ENCODE results near the gene PICALM. TPM values are rescaled to one million over a fixed set of nuclear protein-coding genes. Genes with fewer than 3 reads are reported as not detected.

Gene PICALM
- total and polyA plus RNA-seq, 9 of the 15 experiments (the other 6 are each of a cell fraction or from before 2014, with no cell fraction given) = 41.3 to 990 (median 309) TPM

- no peaks in the 10 kb centered on the region for H3K36me3 ChIP-seq (ENCODE audit: control insufficient read depth, insufficient read depth, low read length)
- no peaks in the 10 kb centered on the region for H3K79me2 ChIP-seq (ENCODE audit: control insufficient read depth, insufficient read depth, low read length)
- FAIRE-seq = no peak
- no peaks in the 10 kb centered on the region for H4K20me1 ChIP-seq (replicated peaks; ENCODE audit: control insufficient read depth, insufficient read depth, low read length)
- no peak overlapping the region for H3K4me2 ChIP-seq (ENCODE audit: insufficient read depth, low read length)
- H3K27me3 ChIP-seq (ENCODE audit: control insufficient read depth in 2 of 2, insufficient read depth in 2 of 2, low read length in 2 of 2) = peaks cover 15 to 23% of the 10 kb centered on the region in 2 experiments; a peak in 4 of 5 replicates
- no peak overlapping the region for H2AFZ ChIP-seq (ENCODE audit: low read depth, low read length)
- H3K9ac ChIP-seq (ENCODE audit: insufficient read depth in 1 of 2, low read depth in 2 of 2, low read length in 2 of 2) = no peak overlapping the region
- H3K4me3 ChIP-seq = no peak overlapping the region
- intact Hi-C loops (cut with micrococcal nuclease) = no loop called here
- CTCF ChIA-PET (ENCODE audit: low intra/inter-chr PET ratio) = no interaction called here
- BruUV-seq (replicated peaks) = no TSS peak
- in situ Hi-C loops (cut with MboI) = no loop called here
- no peaks in the 10 kb centered on the region for H3K9me3 ChIP-seq (replicated peaks; ENCODE audit: control insufficient read depth, insufficient read depth, low read depth, low read length)
- no peaks in the 10 kb centered on the region for H3K9me1 ChIP-seq (ENCODE audit: control insufficient read depth, insufficient read depth, low read length)
- H3K4me1 ChIP-seq (replicated peaks in 1 of 2; ENCODE audit: control insufficient read depth in 2 of 2, insufficient read depth in 2 of 2, low read length in 2 of 2) = no peaks in the 10 kb centered on the region
- no peak for ATAC-seq
- no peak overlapping the region for H3K27ac ChIP-seq (ENCODE audit: extremely low read depth, low read depth, low read length)
- no peak for DNase-seq (ENCODE audit: extremely low read depth in 1 of 4, low spot score in 3 of 4)
- POLR2A ChIA-PET = interaction anchor here (0.6 to 0.7 kb wide), 3 partner anchors 9 to 322 kb away, joined by 3 to 4 read pairs (median 3); no protein-coding TSS in a partner anchor
- no CpG with 5 or more reads among the region's 1 CpG for WGBS (ENCODE audit: insufficient coverage, low coverage, missing lambda C conversion rate)
- TF ChIP-seq GTF2A2 (tag; IDR thresholded peaks at IDR 0.05) (no peak), ZNF511 (CRISPR knock-in tag; IDR thresholded peaks at IDR 0.05) (no peak), ZNF407 (IDR thresholded peaks at IDR 0.05; ENCODE audit: low read depth) (no peak), ZNF347 (CRISPR knock-in tag; IDR thresholded peaks at IDR 0.05; ENCODE audit: low read depth) (no peak), HOMEZ (CRISPR knock-in tag; IDR thresholded peaks at IDR 0.05) (no peak), ZNF76 (CRISPR knock-in tag; IDR thresholded peaks at IDR 0.05; ENCODE audit: borderline replicate concordance) (no peak), NFATC3 (IDR thresholded peaks at IDR 0.05) (no peak), SMARCE1 (IDR thresholded peaks at IDR 0.05) (no peak), DNMT1 (IDR thresholded peaks at IDR 0.05) (no peak), NFYB (IDR thresholded peaks at IDR 0.05; ENCODE audit: extremely low read depth, insufficient read length) (no peak), E2F3 (CRISPR knock-in tag; IDR thresholded peaks at IDR 0.05) (no peak), FOXM1 (IDR thresholded peaks at IDR 0.05; ENCODE audit: low read depth) (no peak), FOXM1 (CRISPR knock-in tag; IDR thresholded peaks at IDR 0.05; ENCODE audit: low read depth) (no peak)
Observed at GRCh38 chr11:85922367-85922766, 146.5 kb downstream of the PICALM start.

Data from K562 (cell line).